Measurements from ENCODE around the gene ULK3.
A peak's percentile ranks its signal among the peaks of the same experiment; 100 is the strongest.
"Not testable (repeated sequence)": the region's sequence is repeated elsewhere in the genome, so short reads cannot be mapped to it uniquely, and the experiment has no call there.

ULK3 gene

GRCh38 chr15:74842581-74843444 lies at the start of gene ULK3:
ULK3 (minus strand) TSS chr15:74843156; CDS start chr15:74843105, 51 bp downstream.
- peak; percentile 31 for DNase-seq (ENCODE audit: low read depth)

- DNase-seq (ENCODE audit: low read depth): no peak
Observed at GRCh38 chr15:74892313-74892712, 49.4 kb upstream of the ULK3 start.

GRCh38 chr15:74891469-74891868 lies 48.5 kb upstream of the ULK3 start:
- no peak for DNase-seq (ENCODE audit: low read depth)

GRCh38 chr15:74890665-74890960 lies 47.7 kb upstream of the ULK3 start:
- DNase-seq (ENCODE audit: low read depth): no peak

GRCh38 chr15:74889883-74890664 lies 47.1 kb upstream of the ULK3 start, which contains the start of gene MPI:
MPI (plus strand) TSS chr15:74890042; CDS start chr15:74890074, 32 bp downstream.
- no peak for DNase-seq (ENCODE audit: low read depth)

GRCh38 chr15:74889390-74889882 lies 46.5 kb upstream of the ULK3 start:
- no peak for DNase-seq (ENCODE audit: low read depth)

GRCh38 chr15:74888716-74889115 lies 45.8 kb upstream of the ULK3 start:
- DNase-seq (ENCODE audit: low read depth): no peak

- DNase-seq (ENCODE audit: low read depth): not testable (repeated sequence)
Observed at GRCh38 chr15:74887537-74888193, 44.7 kb upstream of the ULK3 start.

- no peak for DNase-seq (ENCODE audit: low read depth)
Observed at GRCh38 chr15:74885461-74885860, 42.5 kb upstream of the ULK3 start.

GRCh38 chr15:74884428-74885223 lies 41.7 kb upstream of the ULK3 start:
- no peak for DNase-seq (ENCODE audit: low read depth)

GRCh38 chr15:74882528-74882927 lies 39.6 kb upstream of the ULK3 start:
- no peak for DNase-seq (ENCODE audit: low read depth)

GRCh38 chr15:74878273-74878672 lies 35.3 kb upstream of the ULK3 start:
- no peak for DNase-seq (ENCODE audit: low read depth)

- no peak for DNase-seq (ENCODE audit: low read depth)
Observed at GRCh38 chr15:74873756-74874424, 30.9 kb upstream of the ULK3 start.

GRCh38 chr15:74873036-74873755 lies 30.2 kb upstream of the ULK3 start, which contains the start of gene SCAMP2:
SCAMP2 (minus strand) TSS chr15:74873365; CDS start chr15:74873255, 110 bp downstream.
- peak; percentile 73 for DNase-seq (ENCODE audit: low read depth)

GRCh38 chr15:74872702-74873035 lies 29.7 kb upstream of the ULK3 start:
- DNase-seq (ENCODE audit: low read depth): no peak

- no peak for DNase-seq (ENCODE audit: low read depth)
Observed at GRCh38 chr15:74870436-74871215, 27.7 kb upstream of the ULK3 start.

- DNase-seq (ENCODE audit: low read depth): no peak
Observed at GRCh38 chr15:74869726-74870407, 26.9 kb upstream of the ULK3 start.

- no peak for DNase-seq (ENCODE audit: low read depth)
Observed at GRCh38 chr15:74869372-74869725, 26.4 kb upstream of the ULK3 start.

GRCh38 chr15:74868059-74868458 lies 25.1 kb upstream of the ULK3 start:
- no peak for DNase-seq (ENCODE audit: low read depth)

All from HS-5 (cell line).